Smooth muscle cell (in vitro differentiated cells): ENCODE data around the gene CDH23. TPM values are rescaled to one million over a fixed set of nuclear protein-coding genes. Genes with fewer than 3 reads are reported as not detected.

Experiments
- DNase-seq: peaks from one replicate; lab custom pipeline; 2025; ENCODE audit not compliant: unreplicated experiment; lab: John Stamatoyannopoulos, UW
- H2AFZ ChIP-seq: fragments of 200-600 bp; sonication (generic); 2 replicates; pipeline ENCODE4 v1.6.0; 2016; ENCODE audit warnings: antibody characterized with exemption, low read depth, mild to moderate bottlenecking
- H3F3A ChIP-seq: fragments of 200-600 bp; sonication (generic); 2 replicates; pipeline ENCODE4 v1.6.0; 2017; ENCODE audit warnings: antibody characterized with exemption, low read depth
- H3K27ac ChIP-seq: fragments of 200-600 bp; sonication (generic); 2 replicates; pipeline ENCODE4 v1.5.1; 2016; ENCODE audit warnings: low read depth, mild to moderate bottlenecking
- H3K27me3 ChIP-seq: fragments of 200-600 bp; sonication (generic); 2 replicates; pipeline ENCODE4 v1.6.1; 2016; ENCODE audit warnings: low read depth, mild to moderate bottlenecking
- H3K36me3 ChIP-seq: fragments of 200-600 bp; sonication (generic); 2 replicates; pipeline ENCODE4 v1.5.1; 2016; ENCODE audit warnings: low read depth
- H3K4me1 ChIP-seq: fragments of 200-600 bp; sonication (generic); 2 replicates; pipeline ENCODE4 v1.5.1; 2016; ENCODE audit warnings: low read depth
- H3K4me2 ChIP-seq: fragments of 200-600 bp; sonication (generic); 2 replicates; pipeline ENCODE4 v1.6.0; 2016; ENCODE audit warnings: mild to moderate bottlenecking
- H3K4me3 ChIP-seq: fragments of 200-600 bp; sonication (generic); 2 replicates; pipeline ENCODE4 v1.5.1; 2016; ENCODE audit warnings: mild to moderate bottlenecking
- H3K79me2 ChIP-seq: fragments of 200-600 bp; sonication (generic); 2 replicates; pipeline ENCODE4 v1.6.0; 2016; ENCODE audit warnings: low read depth, mild to moderate bottlenecking
- H3K9ac ChIP-seq: fragments of 200-600 bp; sonication (generic); 2 replicates; pipeline ENCODE4 v1.6.0; 2016; ENCODE audit warnings: low read depth
- H3K9me3 ChIP-seq: fragments of 200-600 bp; sonication (generic); replicated peaks from 2 replicates; pipeline ENCODE4 v1.5.1; 2016; ENCODE audit warnings: low read depth
- H4K20me1 ChIP-seq: fragments of 200-600 bp; sonication (generic); 2 replicates; pipeline ENCODE4 v1.6.0; 2016; ENCODE audit warnings: low read depth
- CTCF ChIP-seq: fragments of 200-600 bp; sonication (generic); IDR thresholded peaks from 2 replicates; pipeline ENCODE4 v1.5.1; 2017; ENCODE audit warnings: borderline replicate concordance, mild to moderate bottlenecking, antibody characterized with exemption; ENCODE audit not compliant: insufficient read depth, poor library complexity, severe bottlenecking
- WGBS: methylation state at CpG from one replicate; pipeline ENCODE4 v1.1.7; 2016; ENCODE audit warnings: low lambda C conversion rate; 5-methylcytosine and 5-hydroxymethylcytosine counted together
- polyA plus RNA-seq: library from polyadenylated mRNA; unstranded; fragments of >200 nt; fragmentation: Nextera tagmentation; extraction: Ambion mirVana; gene quantifications from 2 replicates; pipeline ENCODE4 v1.2.1, GENCODE V29; 2016
- total RNA-seq: library from RNA; depleted of rRNA; stranded (reverse); fragments of >200 nt; gene quantifications from 2 replicates; pipeline ENCODE4 v1.2.3, GENCODE V29; 2014

The CDH23 gene
- total and polyA plus RNA-seq, 2 experiments from 2014 or later, result 0.99 to 2.5 TPM

- H3F3A ChIP-seq, result no peaks in the 10 kb centered on the region
- H3K9ac ChIP-seq, result no peak overlapping the region
- TF ChIP-seq CTCF, result no peak
- H4K20me1 ChIP-seq, result no peaks in the 10 kb centered on the region
- 86% methylated on average over 3 of the region's 3 CpGs for WGBS
- H3K9me3 ChIP-seq, result no peaks in the 10 kb centered on the region
- H2AFZ ChIP-seq, result no peak overlapping the region
- no peaks in the 10 kb centered on the region for H3K36me3 ChIP-seq
- no peak overlapping the region for H3K4me2 ChIP-seq
- no peak overlapping the region for H3K4me3 ChIP-seq
- H3K4me1 ChIP-seq, result no peaks in the 10 kb centered on the region
- no peak overlapping the region for H3K27ac ChIP-seq
- peaks cover under 1% of the 10 kb centered on the region for H3K27me3 ChIP-seq
- no peaks in the 10 kb centered on the region for H3K79me2 ChIP-seq
- no peak for DNase-seq
These were observed 341.1 kb downstream of the CDH23 start for GRCh38 chr10:71737834-71738197.

GRCh38 chr10:71739358-71739900 lies 342.7 kb downstream of the CDH23 start:
- Histone ChIP-seq H2AFZ (no peak overlapping the region), H3K4me2 (no peak overlapping the region), H3K27ac (no peak overlapping the region), H3K79me2 (no peaks in the 10 kb centered on the region), H3K9ac (no peak overlapping the region), H3F3A (no peaks in the 10 kb centered on the region), H3K36me3 (no peaks in the 10 kb centered on the region), H3K9me3 (no peaks in the 10 kb centered on the region), H4K20me1 (no peaks in the 10 kb centered on the region), H3K27me3 (no peaks in the 10 kb centered on the region), H3K4me1 (no peaks in the 10 kb centered on the region), H3K4me3 (no peak overlapping the region)
- TF ChIP-seq CTCF, result no peak
- 90% methylated on average over 8 of the region's 8 CpGs for WGBS
- DNase-seq, result no peak

GRCh38 chr10:71740069-71740653 lies 343.4 kb downstream of the CDH23 start:
- no peak overlapping the region for H3K4me2 ChIP-seq
- H3K9me3 ChIP-seq, result no peaks in the 10 kb centered on the region
- no peak for DNase-seq
- no peak overlapping the region for H3K9ac ChIP-seq
- WGBS, result 56% methylated on average over 9 of the region's 9 CpGs
- no peak overlapping the region for H2AFZ ChIP-seq
- no peaks in the 10 kb centered on the region for H3K79me2 ChIP-seq
- H3F3A ChIP-seq, result no peaks in the 10 kb centered on the region
- H3K27me3 ChIP-seq, result no peaks in the 10 kb centered on the region
- H3K36me3 ChIP-seq, result no peaks in the 10 kb centered on the region
- TF ChIP-seq CTCF, result no peak
- H4K20me1 ChIP-seq, result no peaks in the 10 kb centered on the region
- no peak overlapping the region for H3K27ac ChIP-seq
- no peak overlapping the region for H3K4me3 ChIP-seq
- H3K4me1 ChIP-seq, result no peaks in the 10 kb centered on the region

GRCh38 chr10:71741029-71741428 lies 344.3 kb downstream of the CDH23 start:
- WGBS, result 59% methylated on average over 4 of the region's 4 CpGs
- Histone ChIP-seq H3K4me2 (no peak overlapping the region), H3K36me3 (no peaks in the 10 kb centered on the region), H3K4me3 (no peak overlapping the region), H2AFZ (no peak overlapping the region), H4K20me1 (no peaks in the 10 kb centered on the region), H3K79me2 (no peaks in the 10 kb centered on the region), H3K9me3 (no peaks in the 10 kb centered on the region), H3K27ac (no peak overlapping the region), H3K27me3 (no peaks in the 10 kb centered on the region), H3K9ac (no peak overlapping the region), H3K4me1 (no peaks in the 10 kb centered on the region), H3F3A (no peaks in the 10 kb centered on the region)
- DNase-seq, result no peak
- no peak for TF ChIP-seq CTCF
